Hematopoietic multipotent progenitor cell treated with erythropoietin and hydrocortisone succinate and interleukin-3 and kit ligand, for 8 days (in vitro differentiated cells): ENCODE measurements around the gene SLC7A10.
"Not testable (repeated sequence)": the region's sequence is repeated elsewhere in the genome, so short reads cannot be mapped to it uniquely, and the experiment has no call there.

ENCODE experiments used
- DNase-seq: peaks from one replicate; pipeline ENCODE4 v3.0.0-alpha.2; 2015

The SLC7A10 gene

DNA sequence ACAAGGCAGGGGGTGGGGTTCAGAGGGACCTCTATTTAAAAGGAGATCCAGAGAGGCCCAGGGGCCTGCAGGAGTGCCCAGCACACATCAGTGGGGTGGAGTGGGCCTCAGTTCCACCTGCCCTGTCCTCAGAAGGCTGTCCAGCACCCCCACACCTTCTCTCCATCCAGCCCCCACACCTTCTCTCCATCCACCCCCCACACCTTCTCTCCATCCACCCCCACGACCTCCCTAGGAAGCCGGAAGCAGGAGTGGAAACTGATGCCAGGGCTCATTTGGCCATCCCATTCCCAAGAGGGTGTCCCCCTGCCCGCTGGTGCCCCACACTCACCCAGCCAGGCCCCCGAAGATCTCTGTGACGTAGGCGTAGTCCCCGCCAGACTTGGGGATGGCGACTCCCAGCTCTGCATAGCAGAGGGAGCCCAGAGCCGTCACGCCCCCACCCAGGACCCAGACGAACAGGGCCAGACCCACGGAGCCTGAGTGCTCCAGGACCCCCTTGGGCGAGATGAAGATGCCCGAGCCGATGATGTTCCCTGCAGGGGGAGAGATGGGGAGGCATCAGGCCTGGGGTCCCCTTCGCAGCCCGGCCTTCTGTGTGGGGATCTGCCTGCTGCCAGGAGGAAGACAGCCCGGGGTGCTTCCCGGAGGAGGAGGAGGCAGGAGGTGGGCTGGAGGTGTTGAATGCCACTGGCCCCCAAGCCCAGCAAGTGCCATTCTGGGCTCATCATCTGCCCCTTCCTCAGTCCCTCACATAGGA is 10.0 kb downstream of the SLC7A10 start:
- DNase-seq = no peak

DNA sequence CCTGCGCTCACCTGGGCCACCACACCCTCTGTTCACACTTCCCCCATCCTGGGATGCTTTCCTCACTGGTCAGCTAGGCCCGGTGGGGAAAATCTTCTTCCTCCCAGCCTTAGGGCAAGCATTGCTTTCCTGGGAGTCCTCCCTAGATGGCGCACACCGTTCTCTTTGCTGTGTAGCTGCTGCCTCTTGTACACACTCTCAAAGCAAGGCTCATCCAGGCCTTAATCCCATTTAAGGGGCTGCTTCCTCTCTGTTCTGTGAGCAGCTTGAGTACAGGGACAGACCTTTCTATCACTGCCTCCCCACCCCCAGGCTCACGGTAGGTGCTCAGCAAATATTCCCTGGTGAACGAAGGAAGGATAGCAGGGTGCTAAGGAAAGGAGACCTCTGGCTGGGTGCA is 11.1 kb downstream of the SLC7A10 start:
- DNase-seq = no peak

DNA sequence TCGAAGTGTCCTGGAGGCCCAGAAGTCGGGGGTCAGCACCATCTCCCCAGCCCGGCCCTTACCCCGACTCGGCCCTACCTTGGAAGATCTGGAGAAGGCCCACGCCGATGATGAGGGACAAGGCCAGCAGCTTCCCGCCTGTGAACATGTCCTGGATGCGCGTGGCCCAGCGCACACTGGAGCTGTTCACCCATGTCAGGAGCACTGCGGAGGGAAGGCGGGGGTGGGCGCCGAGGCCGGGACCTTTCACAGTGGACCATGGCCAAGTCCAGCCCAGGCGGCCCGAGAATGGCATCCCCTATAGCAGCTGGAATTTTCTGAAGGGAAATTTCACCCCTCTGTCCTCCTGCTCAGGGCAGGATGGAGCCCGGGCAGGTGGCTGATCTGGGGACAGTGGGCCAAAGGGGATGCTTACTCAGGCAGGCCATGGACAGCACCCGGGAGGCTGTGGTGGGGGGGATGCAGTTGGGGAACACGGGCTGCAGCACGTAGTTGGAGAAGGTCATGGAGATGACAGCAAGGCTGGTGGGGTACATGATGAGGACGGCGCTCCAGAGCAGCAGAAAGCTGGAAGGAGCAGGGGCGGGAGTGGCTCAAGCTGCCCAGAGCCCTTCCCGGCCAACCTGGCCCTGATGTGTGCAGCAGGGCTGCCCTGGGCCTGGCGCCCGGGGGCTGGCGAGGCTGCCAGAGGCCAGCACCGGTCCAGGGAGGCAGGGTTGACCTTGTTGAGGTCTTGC is 13.0 kb downstream of the SLC7A10 start:
- no peak for DNase-seq

DNA sequence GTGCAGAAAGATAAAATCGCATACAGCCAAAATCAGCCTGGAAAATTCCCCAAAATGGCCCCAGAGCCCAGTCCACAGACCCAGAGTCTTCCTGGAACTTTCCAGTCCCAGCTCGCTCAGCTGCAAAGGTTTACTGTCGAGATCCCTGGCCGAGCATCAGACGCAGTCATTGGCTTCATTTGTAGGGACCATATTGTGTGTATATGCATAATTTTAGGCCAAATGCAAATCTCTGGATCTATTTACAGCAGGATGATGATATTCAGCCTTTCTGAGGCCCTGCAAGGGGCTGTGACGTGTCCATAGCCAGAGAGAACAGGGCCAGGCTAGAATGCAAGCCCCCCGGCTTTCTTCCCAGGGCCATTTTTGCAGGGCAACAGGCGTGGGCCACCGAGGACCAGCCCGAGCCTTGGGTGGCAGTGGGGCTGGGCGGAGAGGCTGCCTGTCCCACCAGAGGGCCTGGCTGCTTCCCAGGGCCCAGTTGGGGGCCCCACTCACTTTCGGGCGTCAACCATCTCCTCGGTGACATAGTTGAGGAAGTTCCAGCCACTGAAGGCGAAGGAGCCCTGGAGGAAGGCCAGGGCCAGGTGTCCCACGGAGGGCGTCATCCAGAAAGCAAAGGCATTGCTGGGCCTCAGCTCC is 13.7 kb downstream of the SLC7A10 start:
- DNase-seq = no peak

DNA sequence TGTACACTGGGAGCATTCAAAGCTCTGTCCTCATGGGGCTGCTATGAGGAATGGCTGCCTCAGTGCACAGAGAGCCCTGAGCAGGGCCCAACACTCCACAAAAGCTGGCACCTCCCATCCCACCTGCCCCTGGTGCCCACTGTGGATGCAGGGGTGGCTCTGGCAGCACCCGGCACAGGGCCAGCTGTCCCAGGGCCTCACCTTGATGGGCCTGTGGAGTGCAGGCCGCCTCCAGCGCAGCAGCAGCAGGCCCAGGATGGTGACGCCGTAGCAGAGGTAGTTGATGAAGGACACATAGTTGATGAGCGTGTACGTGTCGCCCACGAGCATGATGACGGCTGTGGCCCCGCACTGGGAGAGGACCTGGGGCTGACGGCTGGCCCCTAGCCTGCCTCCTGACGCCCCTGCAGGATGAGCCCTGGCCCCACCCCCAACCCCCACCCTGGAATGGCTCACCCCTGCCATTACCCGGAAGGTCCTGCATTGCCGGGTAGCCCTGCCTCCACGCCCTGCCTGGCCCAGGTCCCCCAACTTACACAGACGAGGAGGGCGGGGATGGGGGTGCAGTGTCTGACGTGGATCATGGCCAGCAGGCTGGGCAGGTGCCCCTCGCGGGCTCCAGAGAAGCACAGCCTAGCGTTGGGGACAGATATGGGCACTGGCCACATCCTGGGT is 15.2 kb downstream of the SLC7A10 start:
- no peak for DNase-seq

DNA sequence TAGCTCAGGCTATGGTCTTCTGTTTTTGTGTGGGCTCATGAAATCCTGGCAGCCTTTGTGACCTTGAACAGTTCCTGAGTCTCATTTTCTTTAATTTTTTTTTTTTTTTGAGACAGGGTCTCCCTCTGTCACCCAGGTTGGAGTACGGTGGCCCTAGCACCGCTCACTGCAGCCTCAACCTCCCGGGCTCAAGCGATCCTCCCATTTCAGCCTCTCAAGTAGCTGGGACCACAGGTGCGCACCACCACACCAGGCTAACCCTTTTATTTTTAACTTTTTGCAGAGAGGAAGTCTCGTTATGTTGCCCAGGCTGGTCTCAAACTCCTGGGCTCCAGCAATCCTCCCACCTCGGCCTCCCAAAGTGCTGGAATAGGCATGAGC is 15.8 kb downstream of the SLC7A10 start:
- DNase-seq = not testable (repeated sequence)

DNA sequence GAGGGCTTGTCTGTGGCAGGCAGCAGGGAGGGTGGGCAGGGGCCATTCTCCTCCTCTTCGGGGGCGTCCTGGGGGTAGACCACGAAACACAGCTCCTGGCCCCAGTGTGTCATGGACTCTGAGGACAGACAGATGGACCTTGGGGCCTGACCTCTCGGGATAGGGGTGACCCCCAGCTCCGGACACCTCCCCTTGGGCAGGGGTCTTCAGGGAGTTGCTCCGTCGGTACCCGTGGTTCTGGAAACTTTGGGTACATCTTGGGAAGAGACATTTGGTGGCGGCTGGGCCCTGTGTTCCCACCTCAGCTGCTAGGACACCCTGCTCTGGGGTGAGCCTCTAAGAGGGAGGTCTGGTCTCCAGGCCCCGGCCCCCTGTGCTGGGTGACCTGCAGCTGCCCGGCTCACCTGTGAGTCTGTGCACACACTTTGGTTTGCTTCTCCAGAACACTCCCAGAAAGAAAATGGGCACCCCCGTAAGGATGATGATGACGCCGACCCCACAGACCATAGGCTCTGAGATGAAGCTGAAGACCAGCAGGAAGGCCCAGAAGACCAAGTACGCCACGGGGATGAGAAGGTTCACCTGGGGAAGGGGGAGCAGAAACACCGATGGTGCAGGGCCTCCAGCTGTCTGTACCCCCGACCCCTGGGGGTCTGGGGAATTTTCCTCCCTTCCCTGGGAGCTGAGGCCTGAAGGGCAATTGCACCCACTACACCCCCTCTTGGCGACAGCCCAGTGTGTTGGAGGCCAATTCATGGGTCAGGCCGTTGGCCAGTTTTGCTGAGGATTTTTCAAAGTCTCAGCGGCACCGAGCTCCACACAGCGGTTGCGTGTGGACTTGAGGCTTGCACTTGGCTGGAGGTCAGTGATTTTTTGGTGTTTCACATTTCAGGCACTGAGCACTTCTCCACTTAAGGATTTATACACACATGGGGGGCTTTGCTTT is 16.5 kb downstream of the SLC7A10 start:
- DNase-seq = no peak

DNA sequence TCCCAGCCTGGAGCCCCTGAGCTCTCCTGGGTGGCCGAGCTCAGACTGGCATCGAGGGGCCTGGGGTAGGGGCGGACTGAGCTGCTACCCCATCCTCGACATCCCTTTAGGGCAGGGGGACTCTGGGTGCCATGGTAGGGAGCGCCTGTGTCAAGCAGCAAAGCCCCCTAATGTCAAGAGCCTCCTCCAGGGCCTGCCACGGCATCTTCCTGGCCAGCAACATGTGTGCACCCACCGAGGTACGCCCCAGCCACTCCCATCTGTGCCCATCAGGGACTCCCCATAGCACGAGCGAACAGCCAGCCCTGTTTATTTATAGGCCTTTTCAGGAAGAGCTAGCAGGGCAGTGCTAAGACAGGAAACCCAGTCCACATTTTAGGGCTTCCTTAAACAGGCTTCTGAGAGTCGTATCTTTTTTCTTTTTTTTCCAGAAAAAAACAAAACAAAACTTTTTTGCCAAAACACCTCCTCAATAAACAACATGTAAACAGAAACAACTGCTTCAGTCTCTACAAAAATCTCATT is 17.2 kb downstream of the SLC7A10 start:
- no peak for DNase-seq

DNA sequence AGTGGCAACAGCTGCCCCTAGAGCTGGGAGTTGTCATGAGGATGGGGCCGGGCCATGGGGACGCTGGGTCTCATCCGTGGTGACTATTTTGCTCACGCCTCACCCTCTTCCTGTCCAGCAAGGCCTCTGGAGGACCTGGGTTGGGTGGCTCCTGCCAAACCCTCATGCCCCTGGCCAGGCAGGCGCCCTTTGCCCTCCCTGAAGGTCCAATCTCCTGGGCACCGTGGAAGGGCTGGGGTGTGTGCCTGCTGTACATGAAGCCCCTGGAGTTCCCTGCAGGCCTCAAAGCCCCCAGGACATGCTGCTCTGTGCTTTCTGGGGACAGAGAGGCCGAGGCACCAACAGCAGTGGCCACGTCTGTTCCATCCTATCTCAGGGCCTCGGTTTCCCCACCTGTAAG is 17.7 kb downstream of the SLC7A10 start:
- DNase-seq = no peak

DNA sequence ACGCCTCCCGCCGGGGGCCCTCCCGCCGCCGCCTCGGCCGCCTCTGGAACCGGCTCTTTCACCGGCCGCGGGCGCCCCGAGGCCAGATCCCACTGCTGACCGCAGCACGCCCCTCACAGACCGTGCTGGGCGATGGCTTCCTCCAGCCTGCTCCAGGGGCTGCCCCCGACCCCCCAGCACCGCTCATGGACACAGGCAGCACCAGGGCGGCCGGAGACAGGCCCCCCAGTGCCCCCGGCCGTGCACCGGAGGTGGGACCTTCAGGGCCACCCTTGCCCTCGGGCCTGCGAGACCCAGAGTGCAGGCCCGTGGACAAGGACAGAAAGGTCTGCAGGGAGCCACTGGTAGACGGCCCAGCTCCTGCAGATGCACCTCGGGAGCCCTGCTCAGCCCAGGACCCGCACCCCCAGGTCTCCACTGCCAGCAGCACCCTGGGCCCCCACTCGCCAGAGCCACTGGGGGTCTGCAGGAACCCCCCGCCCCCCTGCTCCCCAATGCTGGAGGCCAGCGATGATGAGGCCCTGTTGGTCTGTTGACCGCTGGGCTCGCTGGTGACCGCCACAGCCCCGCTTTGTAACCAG is 18.5 kb downstream of the SLC7A10 start:
- no peak for DNase-seq

DNA sequence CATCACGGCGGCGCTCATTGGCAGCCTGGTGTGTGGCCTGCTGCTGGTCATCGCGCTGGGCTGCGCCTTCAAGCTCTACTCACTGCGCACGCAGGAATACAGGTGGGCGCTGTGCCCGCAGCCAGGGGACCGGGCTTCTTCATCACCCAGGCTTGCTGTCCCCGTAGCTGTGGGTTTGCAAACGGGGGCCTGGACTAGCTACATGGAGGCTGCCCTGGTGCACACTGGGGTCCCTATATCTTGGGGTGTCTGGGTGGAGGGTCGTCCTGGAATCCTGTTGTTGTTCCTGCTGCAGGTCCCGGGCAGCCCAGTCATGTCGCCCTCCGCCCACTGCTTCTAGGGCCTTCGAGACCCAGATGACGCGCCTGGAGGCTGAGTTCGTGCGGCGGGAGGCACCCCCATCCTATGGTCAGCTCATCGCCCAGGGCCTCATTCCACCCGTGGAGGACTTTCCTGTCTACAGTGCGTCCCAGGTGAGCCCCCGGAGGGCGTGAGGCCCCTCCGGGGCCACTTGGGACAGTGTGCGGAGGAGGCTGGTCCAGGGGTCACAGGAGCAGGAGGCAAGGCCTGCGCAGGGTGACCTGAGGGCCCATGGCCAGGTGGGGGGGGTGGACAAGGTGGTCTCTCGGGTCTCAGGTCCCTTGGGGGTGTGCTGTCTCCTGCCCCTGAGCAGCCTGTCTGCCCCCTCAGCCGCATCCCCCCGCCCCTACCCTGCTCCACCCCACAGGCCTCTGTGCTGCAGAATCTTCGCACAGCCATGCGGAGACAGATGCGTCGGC is 19.2 kb downstream of the SLC7A10 start:
- DNase-seq = no peak

DNA sequence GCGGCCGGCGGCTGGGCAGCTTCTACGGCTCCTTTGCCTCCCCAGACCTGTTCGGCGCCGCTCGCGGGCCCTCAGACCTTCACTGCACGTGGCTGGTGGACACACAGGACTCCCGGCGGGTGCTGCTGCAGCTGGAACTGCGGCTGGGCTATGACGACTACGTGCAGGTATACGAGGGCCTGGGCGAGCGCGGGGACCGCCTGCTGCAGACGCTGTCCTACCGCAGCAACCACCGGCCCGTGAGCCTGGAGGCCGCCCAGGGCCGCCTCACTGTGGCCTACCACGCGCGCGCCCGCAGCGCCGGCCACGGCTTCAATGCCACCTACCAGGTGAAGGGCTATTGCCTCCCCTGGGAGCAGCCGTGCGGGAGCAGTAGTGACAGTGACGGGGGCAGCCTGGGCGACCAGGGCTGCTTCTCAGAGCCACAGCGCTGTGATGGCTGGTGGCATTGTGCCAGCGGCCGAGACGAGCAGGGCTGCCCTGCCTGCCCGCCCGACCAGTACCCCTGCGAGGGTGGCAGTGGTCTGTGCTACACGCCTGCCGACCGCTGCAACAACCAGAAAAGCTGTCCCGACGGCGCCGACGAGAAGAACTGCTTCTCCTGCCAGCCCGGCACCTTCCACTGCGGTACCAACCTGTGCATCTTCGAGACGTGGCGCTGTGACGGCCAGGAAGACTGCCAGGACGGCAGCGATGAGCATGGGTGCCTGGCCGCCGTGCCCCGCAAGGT is 20.0 kb downstream of the SLC7A10 start:
- no peak for DNase-seq

DNA sequence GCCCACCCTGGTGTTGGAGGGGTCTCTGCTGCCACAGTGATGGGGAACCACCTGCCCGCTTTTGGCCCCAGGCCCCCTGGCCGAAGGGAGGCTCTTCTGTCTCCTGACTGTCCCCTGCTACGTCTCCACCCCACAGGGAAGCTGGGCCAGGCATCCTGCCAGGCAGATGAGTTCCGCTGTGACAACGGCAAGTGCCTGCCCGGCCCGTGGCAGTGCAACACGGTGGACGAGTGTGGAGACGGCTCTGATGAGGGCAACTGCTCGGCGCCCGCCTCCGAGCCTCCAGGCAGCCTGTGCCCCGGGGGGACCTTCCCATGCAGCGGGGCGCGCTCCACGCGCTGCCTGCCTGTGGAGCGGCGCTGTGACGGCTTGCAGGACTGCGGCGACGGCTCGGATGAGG is 20.5 kb downstream of the SLC7A10 start:
- no peak for DNase-seq

DNA sequence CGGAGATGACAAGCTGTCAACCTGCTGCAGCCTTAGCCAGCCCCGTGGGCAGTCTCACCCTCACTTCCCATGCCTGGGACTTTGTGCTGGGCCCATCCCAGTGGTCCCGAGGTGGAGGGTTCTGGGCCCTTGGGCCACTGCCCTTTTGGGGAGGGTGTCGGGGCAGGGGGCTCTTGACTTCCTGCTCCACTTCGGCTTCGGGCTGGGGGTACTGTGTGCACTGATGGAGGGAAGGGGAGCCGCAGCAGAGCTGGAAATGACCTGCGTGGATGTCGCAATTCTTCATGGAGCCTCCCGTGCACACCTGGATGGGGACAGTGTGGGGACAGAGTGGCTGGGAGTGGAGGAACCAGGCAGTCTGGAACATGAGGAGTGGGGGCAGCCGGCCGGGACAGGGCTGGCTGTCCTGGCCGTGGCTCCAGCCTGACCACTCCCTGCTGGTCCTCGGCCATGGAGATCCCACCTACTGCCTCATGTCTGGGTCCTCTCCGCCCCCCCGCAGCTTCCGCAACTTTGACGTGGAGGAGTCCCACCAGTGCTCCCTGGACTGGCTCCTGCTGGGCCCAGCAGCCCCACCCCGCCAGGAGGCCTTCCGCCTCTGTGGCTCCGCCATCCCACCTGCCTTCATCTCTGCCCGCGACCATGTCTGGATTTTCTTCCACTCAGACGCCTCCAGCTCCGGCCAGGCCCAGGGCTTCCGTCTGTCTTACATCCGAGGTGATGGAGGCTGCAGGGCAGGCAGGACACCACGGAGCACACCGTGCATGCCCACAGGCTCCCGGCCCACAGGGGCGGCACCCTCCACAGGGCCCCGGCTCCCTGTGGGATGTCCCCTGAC is 21.3 kb downstream of the SLC7A10 start:
- no peak for DNase-seq

DNA sequence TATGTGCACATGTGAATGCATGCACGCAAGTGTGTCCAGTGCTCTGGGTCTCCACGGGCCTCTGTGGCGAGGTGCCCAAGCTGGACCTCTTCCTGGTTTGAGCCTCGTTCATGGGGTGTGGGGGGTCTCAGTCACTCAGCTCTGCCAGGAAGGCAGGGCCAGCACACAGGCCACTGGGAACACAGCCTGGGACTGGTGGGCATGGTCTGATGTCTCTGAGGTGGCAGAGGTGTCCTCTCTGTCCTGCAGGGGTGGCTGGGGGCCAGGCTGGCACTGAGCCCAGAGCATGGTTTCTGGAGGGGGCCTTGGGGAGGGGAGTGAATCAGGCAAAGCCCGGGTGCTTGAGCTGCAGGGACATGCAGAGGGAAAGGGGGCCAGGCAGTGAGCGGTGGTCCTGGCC is 22.1 kb downstream of the SLC7A10 start:
- no peak for DNase-seq

DNA sequence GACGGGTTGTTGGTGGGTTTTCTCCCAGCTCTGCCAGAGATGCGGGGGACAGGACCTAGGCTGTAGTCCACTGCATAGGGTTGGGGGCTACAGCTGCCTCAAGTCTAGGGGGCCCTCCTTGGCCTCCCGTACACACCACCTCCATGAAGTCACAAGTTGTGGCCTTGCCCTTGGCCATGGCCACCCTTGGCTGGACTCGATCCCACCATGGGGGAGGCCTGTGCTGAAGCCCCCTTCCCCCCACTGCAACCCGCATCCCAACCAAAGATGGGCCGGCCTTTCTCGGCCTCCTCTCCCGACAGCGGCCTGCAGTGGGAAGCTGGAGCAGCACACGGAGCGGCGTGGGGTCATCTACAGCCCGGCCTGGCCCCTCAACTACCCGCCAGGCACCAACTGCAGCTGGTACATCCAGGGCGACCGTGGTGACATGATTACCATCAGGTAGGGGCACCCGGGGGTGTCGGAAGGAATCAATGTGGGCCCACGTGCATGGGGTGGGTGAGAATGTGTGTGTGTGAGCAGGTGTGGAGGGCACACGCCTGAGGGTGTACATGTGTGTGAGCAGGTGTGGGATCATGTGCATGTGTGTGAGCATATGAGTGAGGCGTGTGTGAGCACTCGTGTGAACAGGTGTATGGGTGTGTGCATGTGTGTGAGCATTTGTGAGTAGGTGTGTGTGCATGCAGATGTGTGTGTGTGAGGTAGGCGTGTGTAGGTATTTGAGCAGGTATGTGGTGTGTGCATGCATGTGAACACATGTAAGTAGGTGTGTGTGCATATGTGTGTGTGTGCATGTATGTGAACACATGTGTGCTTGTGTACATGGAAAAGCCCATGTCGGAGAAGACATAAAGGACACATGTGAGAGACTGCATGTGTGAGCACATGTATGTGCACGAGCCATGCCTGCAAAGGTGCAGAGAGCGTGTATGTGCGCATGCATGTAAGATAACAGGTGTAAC is 22.8 kb downstream of the SLC7A10 start:
- DNase-seq = no peak

DNA sequence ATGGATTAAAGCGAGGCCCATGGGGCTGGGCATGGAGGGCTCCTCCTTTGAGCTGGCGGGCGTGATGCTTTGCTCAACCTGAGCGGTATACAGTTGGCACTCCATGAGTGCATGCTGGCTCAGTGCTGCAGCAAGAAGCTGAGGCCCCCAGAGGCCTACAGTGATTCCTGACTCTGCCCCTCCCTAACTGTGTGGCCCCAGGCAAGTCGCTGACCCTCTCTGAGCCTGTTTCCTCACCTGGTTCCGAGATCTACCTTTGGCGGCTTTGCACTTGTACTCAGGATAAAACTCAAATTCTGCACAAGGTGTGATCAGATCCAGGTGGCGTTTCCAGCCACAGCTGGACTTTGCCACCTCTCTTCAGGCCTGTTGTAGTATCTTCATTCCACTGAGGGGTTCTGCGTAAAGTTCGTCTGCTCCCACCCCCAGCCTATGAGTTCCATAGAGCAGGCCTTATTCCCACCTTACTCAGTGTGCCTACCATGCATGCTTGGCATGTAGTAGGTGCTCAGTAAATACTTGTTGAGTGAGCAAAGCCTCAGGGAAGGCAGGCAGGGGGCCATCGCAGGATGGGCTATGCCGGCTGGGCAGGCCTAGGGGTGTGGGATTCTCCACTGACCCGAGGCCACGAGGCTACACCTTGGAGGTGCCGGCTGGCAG is 23.6 kb downstream of the SLC7A10 start:
- DNase-seq = no peak
